Activated CD8-positive, alpha-beta memory T cell treated with anti-CD3 and anti-CD28 coated beads for 1 hour (primary cell): ENCODE data around the gene HSPA6.
A peak's percentile ranks its signal among the peaks of the same experiment; 100 is the strongest.
"Not testable (repeated sequence)": the region's sequence is repeated elsewhere in the genome, so short reads cannot be mapped to it uniquely, and the experiment has no call there.

Experiments used
- DNase-seq, 2 donors: peaks; one replicate each; pipeline ENCODE4 v3.0.0-alpha.2; 2020; ENCODE audit warnings: low read depth in 1 of 2; ENCODE audit errors: extremely low read depth in 1 of 2

The HSPA6 gene

DNA sequence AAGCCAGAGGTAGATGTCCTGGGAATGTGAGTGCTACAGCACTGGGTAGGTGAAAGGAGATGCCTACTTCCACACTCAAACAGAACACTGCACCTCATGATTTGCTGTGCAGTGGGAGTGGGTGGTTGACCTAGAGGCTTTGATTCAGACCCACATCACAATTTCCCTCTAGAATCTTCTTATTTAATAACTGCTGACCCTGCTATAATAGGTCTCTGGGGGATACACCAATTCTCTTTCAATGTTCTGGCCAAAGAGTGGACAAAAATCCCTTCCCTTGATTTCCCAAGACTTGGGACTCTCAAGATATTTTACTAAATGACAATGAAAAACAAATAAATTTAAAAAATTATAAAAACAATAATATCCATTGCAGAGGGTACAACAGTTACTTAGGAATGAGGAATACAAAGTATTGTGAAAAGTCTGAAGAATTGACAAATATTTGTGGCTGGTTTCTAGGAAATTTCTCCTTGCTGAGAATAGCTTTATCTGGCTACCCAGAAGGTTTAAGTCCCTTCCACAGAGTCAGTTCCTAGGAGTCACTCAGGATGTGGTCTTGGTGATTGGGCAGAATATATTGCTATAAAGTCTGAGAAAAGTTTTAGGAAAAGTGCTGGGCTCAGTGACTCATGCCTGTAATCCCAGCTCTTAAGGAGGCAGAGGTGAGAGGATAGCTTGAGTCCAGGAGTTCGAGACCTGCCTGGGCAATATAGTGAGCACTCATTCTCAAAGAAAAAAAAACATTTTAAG lies 21.5 kb upstream of the HSPA6 start:
- DNase-seq, result no peak

DNA sequence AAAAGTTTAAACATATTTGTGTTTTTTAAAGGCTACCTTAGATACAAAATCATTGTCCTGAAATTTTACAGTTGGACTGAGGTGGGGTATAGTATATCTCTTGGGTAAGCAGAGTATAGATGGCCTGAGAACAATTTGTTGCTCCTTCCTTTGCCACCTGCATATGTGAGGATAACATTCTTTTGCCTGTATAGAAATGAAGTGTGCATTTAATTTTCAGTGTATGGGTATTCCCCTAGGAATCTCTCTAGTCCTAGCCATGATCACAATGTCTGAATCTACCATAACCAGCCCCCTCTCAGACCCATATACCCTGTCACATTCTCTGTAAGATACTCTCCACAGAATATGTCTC lies 21.0 kb upstream of the HSPA6 start:
- no peak for DNase-seq

DNA sequence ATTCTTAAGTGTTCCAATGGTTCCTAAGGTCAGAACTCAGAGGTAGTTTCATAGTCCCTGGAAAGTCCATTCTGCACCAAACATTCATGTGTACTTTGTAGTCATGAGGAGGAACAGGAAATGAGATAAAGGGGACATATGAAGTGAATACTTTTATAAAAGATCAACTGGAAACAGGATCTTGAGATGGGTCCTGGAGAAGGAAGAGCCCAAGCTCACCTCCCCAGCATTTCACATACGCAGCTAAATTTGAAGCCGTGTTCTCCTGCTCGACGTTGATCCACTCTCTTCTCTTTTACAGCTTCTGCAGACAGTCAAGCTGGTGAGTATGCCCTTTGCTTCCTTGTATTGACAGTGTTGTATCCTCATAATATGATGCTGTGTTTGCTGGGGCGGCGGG lies 18.7 kb upstream of the HSPA6 start:
- no peak for DNase-seq

DNA sequence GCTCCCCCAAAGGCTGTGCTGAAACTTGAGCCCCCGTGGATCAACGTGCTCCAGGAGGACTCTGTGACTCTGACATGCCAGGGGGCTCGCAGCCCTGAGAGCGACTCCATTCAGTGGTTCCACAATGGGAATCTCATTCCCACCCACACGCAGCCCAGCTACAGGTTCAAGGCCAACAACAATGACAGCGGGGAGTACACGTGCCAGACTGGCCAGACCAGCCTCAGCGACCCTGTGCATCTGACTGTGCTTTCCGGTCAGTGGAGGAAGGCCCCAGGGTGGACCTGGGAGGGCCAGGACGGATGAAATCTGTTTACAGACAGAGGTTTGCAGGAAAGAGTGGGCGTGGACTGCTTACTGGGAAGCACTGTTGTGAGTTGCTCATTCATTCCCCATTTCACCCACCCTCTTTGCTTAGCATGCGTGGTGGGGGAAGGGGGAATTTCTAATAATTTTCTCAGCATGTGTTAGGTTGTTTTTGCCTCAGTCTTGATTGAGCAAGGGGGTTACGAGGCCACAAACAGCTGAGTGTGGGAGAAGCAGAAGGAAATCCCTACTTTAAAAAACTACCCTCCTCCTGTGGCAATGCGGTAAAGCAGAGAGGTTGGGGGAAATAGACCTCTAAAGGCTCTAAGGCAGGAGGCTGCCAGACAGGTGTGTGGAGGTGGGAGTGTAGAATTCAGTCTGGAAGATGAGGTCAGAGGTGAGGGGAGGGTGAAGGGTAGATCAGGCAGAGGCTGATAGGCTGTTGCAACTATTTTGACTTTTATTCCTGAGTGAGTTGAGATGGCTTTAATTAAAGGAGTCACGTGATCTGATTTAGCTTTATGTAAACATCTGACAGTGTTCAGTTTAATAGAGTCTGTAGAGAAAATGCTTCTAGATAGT lies 17.8 kb upstream of the HSPA6 start:
- DNase-seq, result no peak

DNA sequence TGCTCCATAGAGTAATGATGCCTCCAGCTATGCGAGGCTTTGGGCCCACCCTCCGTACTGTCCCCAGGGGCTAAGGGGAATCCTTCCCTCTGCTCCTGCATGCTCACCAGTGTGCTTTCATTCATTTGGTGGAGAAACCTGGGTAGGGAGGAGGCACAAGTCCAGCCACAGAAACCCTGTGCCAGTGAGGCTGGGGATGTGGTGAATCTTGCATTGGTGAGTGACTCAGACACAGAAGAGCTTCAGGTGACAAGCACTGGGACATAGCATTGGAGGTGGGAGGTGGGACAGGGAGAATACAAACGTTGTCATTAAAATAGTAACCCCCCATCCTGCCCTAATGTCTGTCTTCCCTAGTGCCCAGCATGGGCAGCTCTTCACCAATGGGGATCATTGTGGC lies 13.9 kb upstream of the HSPA6 start:
- DNase-seq, result no peak

DNA sequence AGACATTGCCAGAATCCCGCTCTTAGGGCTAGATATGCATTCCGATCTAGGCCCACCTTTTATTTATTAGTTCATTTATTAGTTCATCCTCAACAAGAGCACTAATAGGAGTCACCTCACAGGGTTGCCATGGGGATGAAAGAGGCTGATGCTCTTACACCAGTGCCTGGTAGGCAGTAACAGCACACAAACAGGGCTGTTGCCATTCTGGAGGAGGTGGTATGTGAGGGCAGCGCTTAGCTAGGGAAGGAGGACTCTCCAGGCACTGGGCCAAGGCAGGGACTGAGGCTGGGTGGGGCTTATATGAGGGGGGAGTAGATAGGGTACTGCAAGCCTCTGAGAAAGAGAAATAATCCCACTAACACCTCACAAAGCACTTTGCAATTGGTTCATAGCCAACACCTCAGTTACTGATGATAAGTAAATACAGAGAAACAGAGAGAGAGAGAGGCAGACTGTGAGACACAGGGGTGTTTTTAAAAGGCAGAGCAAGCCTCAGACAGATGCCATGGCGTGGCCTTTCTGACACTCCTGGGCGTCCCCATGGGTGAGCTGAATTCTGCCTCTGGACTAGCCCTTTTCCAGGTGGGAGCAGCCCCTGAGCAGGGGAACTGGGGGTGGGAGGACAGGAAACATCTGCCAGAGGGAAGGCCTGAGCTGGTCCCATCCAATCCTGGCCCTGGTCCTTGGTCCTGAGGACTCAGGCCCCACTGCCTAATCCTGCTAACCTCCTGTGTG lies 13.2 kb upstream of the HSPA6 start:
- DNase-seq, result no peak

DNA sequence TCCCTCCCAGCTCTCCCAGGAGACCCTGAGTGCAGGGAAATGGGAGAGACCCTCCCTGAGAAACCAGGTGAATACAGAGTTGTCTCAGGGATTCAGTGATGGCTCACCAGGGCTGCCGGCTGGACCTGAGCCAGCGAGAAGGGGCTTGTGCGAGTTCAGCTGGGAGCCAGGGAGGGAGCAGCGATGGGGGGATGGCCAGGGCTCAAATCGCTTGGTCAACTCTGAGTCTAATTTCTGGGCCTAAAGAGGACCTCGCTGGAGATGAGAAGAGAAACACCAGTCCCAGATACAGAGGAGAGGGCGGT lies 12.6 kb upstream of the HSPA6 start:
- no peak for DNase-seq

DNA sequence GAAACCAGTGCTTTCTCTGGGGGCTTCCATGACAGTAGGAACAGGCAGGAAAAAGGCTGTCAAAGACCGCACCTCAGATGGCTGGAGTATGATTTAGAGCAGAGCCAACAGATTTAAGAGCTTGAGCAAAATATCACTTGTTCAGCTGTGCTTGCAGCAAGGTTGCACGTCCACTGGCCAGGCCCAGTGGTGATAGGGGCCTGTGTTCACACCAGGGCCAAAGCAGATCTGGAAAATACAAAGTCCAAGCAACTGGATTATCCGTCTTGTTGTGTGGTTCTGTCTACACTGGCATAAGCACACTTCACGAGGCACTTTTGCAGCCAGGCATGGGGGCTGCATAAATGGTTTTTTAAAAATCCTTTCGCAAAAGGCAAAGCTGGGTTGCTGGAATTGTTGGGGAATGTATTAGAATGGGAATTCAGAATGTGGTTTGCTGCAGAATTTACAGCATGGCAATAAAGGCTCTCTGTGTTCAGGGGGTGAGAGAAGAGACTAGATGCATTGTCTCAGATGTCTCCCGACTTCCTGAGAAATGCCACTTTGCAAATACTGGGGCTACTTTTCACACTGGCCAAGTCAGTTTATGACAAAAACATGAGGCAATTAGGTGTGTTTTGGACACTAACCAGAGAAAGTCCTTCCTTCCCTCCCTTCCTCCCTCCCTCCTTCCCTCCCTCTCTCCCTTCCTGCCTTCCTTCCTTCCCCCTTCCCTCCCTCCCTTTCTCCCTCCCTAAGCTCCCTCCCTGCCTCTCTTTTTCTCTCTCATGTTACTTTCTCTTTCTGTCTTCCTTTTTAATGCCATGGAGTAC lies 11.5 kb upstream of the HSPA6 start:
- not testable (repeated sequence) for DNase-seq

DNA sequence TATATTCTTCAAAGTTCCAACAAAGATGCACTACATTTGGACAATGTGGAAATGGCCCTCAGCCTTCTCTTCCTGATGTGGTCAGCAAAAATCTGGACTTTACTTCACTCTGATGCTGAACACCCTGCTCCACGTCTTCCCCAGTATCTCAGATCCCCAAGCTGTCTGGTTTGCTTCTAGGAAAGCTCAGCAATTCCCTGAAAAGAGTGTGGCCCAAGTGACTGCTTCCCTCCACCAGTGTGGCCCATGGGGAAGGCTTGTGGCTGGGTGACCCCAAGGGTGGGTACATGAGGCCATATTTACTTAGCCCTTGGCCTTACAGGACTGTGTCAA lies 10.9 kb upstream of the HSPA6 start:
- not testable (repeated sequence) for DNase-seq

DNA sequence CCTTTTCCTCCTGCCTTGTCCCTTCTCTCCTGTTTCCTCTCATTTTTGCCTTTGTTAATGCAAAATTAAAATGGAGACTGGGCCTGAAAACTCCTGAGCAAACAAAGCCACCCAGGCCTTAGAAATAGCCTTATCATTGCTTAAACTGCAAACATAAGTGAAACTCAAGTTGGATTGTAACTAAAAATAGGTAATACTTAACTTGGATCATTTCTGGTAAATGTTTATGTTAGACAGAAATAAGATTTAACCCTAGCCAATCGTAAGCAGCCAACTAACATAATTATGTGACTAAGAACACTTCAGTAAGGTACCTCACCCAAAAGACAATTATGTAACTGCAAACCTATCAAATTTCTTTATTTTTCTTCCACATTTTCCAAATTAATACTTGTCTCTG lies 10.4 kb upstream of the HSPA6 start:
- not testable (repeated sequence) for DNase-seq

DNA sequence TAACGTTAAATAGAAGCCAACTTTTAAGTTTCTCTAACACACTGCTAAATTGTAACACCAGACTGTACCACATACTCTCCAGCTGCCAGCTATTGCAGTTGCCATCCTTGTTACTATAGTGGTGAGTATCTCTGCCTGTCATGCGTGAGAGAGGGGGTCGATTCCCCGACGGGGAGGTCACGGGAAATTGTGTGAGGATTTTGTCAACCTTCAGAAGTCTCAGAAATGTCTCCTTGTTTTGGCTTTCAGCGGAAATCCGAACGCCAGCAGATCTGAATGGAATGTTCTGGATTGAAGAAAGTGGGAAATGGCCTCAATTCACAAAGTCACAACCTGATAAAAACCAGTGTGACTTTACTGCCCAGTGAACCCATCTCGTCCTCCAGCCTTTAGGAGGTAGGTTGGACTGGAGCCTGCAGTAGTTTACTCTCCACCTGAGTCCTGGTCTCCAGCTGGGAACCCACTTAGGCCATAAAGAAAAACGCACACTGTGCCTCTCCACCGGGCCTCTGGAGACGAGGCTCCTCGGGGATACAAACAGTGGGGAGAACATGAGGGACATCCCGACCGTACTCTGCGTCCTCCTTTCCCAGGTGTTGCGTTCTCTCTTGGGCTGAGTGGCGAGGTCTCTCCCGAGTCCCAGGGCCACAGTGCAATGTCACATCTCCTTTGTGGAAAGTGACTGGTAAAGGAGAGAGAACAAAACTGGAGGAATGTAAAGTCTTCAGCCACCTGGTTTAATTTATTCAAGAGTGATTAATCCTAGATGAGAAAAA lies 1.1 kb upstream of the HSPA6 start:
- not testable (repeated sequence) for DNase-seq

DNA sequence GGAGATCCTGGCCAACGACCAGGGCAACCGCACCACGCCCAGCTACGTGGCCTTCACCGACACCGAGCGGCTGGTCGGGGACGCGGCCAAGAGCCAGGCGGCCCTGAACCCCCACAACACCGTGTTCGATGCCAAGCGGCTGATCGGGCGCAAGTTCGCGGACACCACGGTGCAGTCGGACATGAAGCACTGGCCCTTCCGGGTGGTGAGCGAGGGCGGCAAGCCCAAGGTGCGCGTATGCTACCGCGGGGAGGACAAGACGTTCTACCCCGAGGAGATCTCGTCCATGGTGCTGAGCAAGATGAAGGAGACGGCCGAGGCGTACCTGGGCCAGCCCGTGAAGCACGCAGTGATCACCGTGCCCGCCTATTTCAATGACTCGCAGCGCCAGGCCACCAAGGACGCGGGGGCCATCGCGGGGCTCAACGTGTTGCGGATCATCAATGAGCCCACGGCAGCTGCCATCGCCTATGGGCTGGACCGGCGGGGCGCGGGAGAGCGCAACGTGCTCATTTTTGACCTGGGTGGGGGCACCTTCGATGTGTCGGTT lies 477 bp downstream of the HSPA6 start:
- not testable (repeated sequence) for DNase-seq

DNA sequence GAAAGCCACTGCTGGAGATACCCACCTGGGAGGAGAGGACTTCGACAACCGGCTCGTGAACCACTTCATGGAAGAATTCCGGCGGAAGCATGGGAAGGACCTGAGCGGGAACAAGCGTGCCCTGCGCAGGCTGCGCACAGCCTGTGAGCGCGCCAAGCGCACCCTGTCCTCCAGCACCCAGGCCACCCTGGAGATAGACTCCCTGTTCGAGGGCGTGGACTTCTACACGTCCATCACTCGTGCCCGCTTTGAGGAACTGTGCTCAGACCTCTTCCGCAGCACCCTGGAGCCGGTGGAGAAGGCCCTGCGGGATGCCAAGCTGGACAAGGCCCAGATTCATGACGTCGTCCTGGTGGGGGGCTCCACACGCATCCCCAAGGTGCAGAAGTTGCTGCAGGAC lies 981 bp downstream of the HSPA6 start:
- DNase-seq, result not testable (repeated sequence)

DNA sequence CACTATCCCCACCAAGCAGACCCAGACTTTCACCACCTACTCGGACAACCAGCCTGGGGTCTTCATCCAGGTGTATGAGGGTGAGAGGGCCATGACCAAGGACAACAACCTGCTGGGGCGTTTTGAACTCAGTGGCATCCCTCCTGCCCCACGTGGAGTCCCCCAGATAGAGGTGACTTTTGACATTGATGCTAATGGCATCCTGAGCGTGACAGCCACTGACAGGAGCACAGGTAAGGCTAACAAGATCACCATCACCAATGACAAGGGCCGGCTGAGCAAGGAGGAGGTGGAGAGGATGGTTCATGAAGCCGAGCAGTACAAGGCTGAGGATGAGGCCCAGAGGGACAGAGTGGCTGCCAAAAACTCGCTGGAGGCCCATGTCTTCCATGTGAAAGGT lies 1.6 kb downstream of the HSPA6 start:
- not testable (repeated sequence) for DNase-seq

DNA sequence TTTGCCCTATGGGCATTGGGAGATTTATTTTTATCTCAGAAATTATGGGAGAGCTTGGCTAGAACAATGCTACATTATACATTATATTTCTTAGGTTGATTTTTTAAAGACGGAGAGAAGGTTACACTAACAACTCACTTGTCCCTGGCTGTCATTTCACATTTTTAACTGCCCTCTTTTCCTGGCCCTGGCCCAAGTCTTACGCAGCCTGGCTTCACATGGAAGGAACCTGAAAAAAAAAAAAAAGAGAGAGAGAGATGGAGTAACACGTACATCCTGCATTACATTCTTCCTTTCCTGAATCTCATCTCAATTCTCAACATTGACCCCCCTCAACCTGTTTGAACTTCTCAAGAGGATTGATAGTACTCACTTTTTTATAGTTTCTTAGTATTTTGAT lies 4.2 kb downstream of the HSPA6 start:
- DNase-seq, result not testable (repeated sequence)

DNA sequence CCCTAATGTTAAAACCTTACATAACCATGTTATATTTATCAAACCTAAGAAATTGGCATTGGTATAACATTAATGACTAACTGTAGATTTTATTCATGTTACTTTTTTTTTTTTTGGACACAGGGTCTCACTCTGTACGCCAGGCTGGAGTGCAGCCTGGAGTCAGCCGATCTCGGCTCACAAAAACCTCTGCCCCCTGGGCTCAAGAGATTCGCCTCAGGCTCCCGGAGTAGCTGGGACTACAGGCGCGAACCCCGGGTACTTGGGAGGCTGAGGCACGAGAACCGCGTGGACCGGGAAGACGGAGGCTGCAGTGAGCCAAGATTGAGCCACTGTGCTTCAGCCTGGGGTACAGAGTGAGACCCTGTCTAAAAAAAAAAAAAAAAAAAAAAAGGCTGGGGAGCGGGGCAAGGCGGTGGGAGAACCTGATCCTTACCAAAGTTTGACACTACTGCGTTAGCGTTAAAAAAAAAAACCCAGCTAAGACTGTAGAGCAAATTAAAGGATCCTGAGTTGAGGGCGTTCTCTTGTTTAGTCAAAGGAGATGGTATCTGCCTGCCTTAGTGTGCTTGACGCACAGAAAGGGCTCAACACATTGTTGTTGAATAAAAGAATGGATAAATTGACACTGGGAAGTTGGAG lies 5.2 kb downstream of the HSPA6 start:
- DNase-seq, result not testable (repeated sequence)

DNA sequence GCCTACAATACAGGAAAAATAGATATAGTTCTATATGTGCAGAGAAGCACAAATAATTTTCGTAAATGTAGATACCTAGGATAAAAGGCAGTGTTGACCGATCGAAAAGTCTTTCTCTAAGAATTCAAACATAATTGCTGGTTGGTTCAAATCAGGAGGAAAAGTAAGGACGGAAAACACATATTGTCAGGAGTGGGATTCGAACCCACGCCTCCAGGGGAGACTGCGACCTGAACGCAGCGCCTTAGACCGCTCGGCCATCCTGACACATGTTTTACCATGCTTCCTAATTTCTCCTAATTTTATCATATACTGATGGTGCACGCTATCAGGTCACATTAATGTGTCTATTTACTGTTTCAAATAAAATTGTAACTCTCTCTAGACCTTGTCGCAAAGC lies 5.8 kb downstream of the HSPA6 start:
- peak in 1 of 2 donors; percentile 30 for DNase-seq

DNA sequence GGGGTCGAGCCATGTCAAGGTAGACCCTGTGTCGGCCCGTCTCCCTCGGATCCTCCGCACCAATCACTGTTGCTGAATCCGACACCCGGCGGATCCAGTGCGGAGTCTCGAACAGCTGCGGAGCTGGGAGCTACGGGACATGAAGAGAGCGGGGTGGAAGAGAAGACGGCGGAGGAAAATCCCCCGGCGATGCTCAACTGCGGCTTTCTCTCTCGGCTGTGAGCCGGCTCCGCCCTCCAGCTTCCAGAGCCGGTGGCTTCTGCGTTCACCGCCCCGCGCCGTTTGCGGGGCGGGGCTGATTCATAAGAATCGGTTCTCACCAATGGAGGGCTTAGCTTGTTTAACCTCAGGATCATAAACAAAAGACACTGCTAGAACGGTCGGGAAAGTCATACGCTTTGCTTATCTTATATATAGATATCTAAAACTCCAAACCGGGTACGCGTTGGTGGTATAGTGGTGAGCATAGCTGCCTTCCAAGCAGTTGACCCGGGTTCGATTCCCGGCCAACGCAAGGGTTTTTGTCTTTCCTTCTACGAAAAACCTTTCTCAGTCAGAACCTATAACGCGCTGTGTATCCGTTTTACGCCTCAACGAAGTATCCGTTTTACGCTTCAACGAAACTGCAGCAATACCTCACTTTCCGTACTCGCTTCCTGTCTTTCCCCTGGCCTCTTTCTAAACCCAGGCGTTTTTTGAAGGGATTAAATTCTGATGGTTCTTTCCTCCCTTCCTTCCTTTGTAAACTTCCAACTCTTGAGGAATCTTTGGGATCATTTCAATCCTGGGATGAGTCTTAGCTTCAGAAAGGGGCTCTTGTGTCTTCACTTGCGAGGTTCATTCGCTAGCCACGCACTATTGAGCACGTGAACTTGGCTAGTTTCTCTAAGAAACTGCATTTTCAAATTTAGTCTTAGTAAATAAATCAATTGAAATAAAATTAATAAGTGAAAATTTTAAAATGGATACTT lies 6.6 kb downstream of the HSPA6 start:
- DNase-seq, result peak; percentile 85 to 86
